Ascending aorta (tissue), 2 donors: ENCODE results near the gene USH1G. TPM values are rescaled to one million over a fixed set of nuclear protein-coding genes. Genes with fewer than 3 reads are reported as not detected.
"Not testable (repeated sequence)": the region's sequence is repeated elsewhere in the genome, so short reads cannot be mapped to it uniquely, and the experiment has no call there.

ENCODE experiments used
- DNase-seq, 2 donors: peaks; one replicate each; pipeline ENCODE4 v3.0.0-alpha.2; 2019; ENCODE audit warnings: low spot score in 2 of 2
- H3K27ac ChIP-seq, 2 donors: fragments of 200-600 bp; sonication (generic); one replicate each; pipeline ENCODE4 v1.5.1; 2016 to 2017; ENCODE audit warnings: mild to moderate bottlenecking in 1 of 2
- H3K27me3 ChIP-seq: fragments of 200-600 bp; sonication (generic); one replicate; pipeline ENCODE4 v1.5.1; 2017
- H3K36me3 ChIP-seq, 2 donors: fragments of 200-600 bp; sonication (generic); one replicate each; pipeline ENCODE4 v1.5.1; 2016
- H3K4me1 ChIP-seq, 2 donors: fragments of 200-600 bp; sonication (generic); one replicate each; pipeline ENCODE4 v1.5.1; 2016 to 2017; ENCODE audit warnings: mild to moderate bottlenecking in 1 of 2
- H3K4me3 ChIP-seq, 2 donors: fragments of 200-600 bp; sonication (generic); one replicate each; pipeline ENCODE4 v1.5.1; 2016 to 2017; ENCODE audit warnings: mild to moderate bottlenecking in 1 of 2
- H3K9me3 ChIP-seq, 2 donors: fragments of 200-600 bp; sonication (generic); one replicate each; pipeline ENCODE4 v1.5.1; 2016
- intact Hi-C: fragments of 100-400 bp; cut with DNase I; formaldehyde crosslinking; loops from one replicate; pipeline ENCODE4 v1.15.1; 2023
- total RNA-seq: library from RNA; depleted of rRNA; stranded (reverse); fragments of >200 nt; gene quantifications from one replicate; pipeline ENCODE4 v1.1.0, GENCODE V29; 2016
- TF ChIP-seq, protein P1 (sequence below), 3 experiments: fragments of 200-600 bp in 2 of 3; fragments of 450-650 bp in 1 of 3; sonication (generic) in 2 of 3; IDR thresholded peaks; one replicate each; pipeline ENCODE4 v1.5.1; 2016 to 2019; ENCODE audit warnings: antibody characterized with exemption in 3 of 3, mild to moderate bottlenecking in 1 of 3, moderate library complexity in 1 of 3

The USH1G gene
- total RNA-seq: not detected

DNA sequence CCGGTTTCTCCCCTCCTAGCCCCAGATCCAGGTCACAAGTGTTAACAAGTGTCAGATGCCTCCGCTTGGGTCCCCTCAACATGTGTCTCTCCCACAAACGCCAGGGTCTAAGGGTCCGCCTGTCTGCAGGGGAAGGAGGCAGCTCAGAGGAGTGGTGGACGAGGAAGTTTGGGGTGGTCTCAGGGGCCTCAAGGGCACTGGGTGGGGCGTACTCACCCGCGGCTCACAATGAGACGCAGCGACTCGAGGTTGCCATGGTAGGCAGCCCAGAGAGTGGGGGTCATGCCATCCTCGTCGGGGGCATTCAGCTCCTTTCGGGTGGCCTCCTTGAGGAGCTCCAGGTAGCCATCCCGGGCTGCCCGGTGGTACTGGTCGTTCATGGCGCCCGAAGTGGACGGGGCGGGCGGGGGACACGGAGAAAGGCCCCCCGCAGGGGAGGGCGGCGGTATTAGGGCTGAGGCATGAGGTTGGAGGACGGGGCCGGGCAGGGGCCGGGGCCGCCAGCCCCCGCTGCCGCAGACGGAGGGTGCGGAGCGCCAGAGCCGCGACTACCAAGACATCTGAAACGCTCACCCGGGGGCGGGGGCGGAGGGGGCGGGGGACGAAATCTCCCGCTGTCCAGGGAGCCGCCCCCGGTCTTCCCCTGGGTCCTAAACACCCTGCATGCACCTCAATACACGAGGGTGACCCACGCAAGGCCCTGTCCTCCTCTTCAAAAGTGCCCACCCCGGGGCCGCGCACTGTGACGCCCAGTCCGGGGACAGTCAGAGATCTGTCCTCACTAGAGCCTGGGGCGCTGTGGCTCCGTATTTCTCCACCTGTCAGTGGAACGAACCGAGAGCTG, at the start of gene USH1G:
Gene USH1G, minus strand, starts transcription at position 562 of the 844 bp plus-strand sequence. Its CDS starts 182 bp downstream, at position 380.
- H3K36me3 ChIP-seq: no peaks in the 10 kb centered on the region
- H3K27ac ChIP-seq: no peak within 1 kb of the TSS
- H3K9me3 ChIP-seq: no peaks in the 10 kb centered on the region
- H3K4me3 ChIP-seq: peak within 1 kb of the TSS; percentile 41 to 55
- DNase-seq: no peak
- TF ChIP-seq, protein P1, sequence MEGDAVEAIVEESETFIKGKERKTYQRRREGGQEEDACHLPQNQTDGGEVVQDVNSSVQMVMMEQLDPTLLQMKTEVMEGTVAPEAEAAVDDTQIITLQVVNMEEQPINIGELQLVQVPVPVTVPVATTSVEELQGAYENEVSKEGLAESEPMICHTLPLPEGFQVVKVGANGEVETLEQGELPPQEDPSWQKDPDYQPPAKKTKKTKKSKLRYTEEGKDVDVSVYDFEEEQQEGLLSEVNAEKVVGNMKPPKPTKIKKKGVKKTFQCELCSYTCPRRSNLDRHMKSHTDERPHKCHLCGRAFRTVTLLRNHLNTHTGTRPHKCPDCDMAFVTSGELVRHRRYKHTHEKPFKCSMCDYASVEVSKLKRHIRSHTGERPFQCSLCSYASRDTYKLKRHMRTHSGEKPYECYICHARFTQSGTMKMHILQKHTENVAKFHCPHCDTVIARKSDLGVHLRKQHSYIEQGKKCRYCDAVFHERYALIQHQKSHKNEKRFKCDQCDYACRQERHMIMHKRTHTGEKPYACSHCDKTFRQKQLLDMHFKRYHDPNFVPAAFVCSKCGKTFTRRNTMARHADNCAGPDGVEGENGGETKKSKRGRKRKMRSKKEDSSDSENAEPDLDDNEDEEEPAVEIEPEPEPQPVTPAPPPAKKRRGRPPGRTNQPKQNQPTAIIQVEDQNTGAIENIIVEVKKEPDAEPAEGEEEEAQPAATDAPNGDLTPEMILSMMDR (IDR thresholded peaks at IDR 0.05): no peak
- H3K4me1 ChIP-seq: peaks cover 10 to 11% of the 10 kb centered on the region in 2 donors
- peaks cover 31% of the 10 kb centered on the region for H3K27me3 ChIP-seq
- intact Hi-C loops: no loop called here

DNA sequence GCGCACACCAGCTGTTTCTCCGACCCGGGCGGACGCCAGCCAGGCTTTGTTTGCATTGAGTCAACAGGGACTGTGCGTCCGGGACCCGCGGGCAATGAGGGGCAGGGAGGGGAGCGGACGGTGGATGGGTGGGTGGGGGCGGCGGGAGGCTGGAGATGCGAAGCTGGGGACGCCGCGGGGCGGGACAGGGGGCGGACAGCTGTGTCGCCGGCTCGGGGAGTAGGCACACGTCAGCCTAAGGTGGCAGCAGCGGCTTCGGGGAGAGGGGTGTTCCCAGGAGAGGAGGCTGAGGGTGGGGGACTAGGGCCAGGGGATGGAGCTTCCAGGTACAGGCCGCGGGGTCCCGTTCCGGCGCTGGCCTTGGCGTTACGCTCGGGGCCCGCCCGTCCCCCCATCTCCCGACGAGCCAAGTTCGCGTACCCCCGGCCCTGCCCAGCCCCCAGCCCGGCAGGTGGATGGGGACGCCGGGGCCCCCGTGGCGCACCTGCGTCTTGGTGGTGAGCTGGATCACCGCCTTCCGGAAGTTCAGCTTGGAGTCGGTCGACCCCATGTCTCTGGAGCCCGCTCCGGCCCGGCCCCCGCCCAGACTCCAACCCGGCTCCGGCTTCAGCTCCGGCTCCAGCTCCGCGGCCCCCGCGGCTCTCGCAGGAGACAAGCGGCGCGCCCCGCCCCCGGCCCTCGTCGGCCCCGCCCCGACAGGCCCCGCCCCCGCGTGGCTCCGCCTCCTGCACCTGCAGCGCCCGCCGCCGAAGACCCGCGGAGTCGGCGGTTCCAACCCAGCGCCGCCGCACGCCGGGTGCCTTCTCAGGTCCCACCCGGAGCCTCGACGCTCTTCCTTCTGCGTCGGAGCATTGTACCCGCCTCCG, 49.3 kb upstream of the USH1G start, which contains the start of gene HID1:
Gene HID1, minus strand, starts transcription at position 653 of the 866 bp plus-strand sequence. Its CDS starts 103 bp downstream, at position 550.
- H3K27ac ChIP-seq: no peak within 1 kb of the TSS
- no peaks in the 10 kb centered on the region for H3K27me3 ChIP-seq
- H3K4me3 ChIP-seq: peak within 1 kb of the TSS; percentile 70 to 74
- no peaks in the 10 kb centered on the region for H3K36me3 ChIP-seq
- H3K4me1 ChIP-seq: peaks cover 4 to 10% of the 10 kb centered on the region in 2 donors
- TF ChIP-seq, protein P1 (IDR thresholded peaks at IDR 0.05): no peak
- DNase-seq: peak in 1 of 2 donors; percentile 79
- intact Hi-C loops: no loop called here
- H3K9me3 ChIP-seq: no peaks in the 10 kb centered on the region

DNA sequence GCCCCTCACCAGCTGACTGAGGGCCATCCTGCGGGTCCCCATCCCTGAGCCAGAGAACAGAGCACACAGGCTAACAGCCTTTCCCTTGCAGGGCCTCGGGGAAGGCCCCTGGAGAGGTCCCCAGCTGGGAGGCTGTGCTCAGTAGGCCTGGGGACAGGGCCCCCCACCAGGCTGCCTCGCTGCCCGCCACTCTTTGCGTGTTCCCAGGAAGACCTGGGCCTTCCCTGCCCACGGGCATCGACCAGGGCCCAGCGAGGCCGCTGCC, 48.7 kb upstream of the USH1G start:
- Histone ChIP-seq H3K27me3 (no peaks in the 10 kb centered on the region), H3K27ac (no peak overlapping the region), H3K4me3 (peak overlapping the region; percentile 70 to 74), H3K36me3 (no peaks in the 10 kb centered on the region), H3K4me1 (peaks cover 4 to 10% of the 10 kb centered on the region in 2 donors), H3K9me3 (no peaks in the 10 kb centered on the region)
- DNase-seq: no peak
- TF ChIP-seq, protein P1 (IDR thresholded peaks at IDR 0.05): no peak
- intact Hi-C loops: no loop called here

DNA sequence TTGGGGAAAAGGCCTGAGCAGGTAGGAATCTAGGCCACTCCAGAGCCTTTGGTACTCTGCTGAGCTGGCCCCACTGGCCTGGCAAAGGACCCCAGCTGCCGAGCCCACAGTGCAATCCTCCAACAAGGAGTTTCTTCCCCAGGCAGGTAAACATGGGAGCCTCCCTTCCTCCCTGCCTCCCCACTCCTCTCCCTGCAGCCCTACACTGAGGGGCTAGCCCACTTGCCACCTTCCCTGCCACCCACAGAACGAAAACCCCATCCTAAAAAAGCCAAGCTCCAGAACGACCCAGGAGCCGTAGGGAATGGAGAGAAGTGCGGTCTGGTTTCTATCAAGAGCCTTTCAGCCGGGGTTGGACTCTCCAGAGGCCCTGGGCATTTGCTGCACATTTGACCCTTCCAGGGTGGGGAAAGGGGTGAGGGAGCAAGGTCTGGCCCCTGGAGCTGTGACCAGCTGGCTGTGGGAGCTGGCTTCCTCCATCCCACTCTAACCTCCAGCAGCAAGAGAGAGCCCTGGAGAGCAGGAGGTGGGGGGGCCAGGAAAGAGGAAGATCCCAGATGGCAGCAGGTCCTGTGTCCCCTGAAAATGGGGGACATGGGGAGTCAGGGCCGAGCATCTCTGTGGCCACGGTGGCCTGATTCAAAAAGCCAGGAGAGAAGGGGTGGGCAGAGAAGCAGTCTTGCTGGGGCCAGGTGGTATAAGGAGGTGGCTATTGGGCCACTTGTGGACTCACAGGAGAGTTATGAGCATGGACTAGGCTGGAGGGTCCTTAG, 48.2 kb upstream of the USH1G start:
- Histone ChIP-seq H3K27me3 (no peaks in the 10 kb centered on the region), H3K36me3 (no peaks in the 10 kb centered on the region), H3K4me1 (peaks cover 4 to 10% of the 10 kb centered on the region in 2 donors), H3K4me3 (peak overlapping the region; percentile 70 to 74), H3K9me3 (no peaks in the 10 kb centered on the region), H3K27ac (no peak overlapping the region)
- TF ChIP-seq, protein P1 (IDR thresholded peaks at IDR 0.05): no peak
- DNase-seq: no peak
- intact Hi-C loops: no loop called here

DNA sequence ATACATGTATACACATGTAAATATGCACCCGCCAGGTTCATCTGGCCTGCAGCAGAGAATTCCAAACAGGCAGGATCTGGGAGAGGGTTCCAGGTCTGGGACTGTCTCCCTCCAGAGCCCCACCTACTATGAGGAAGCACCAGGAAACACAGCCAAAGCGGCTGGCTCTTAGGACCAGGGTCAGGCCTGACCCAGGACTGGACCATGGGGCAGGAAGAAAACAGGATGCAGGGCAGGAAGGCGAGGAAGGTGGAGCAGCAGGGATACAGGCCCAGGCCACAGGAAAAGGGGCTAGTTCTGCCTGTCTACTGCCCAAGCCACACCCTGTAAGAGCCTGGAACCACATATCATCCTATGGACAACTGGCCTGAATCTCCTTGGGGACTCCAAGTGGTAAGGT, 47.3 kb upstream of the USH1G start:
- Histone ChIP-seq H3K9me3 (no peaks in the 10 kb centered on the region), H3K27me3 (no peaks in the 10 kb centered on the region), H3K36me3 (no peaks in the 10 kb centered on the region), H3K4me1 (peaks cover 4 to 10% of the 10 kb centered on the region in 2 donors), H3K4me3 (no peak overlapping the region), H3K27ac (no peak overlapping the region)
- intact Hi-C loops: no loop called here
- TF ChIP-seq, protein P1 (IDR thresholded peaks at IDR 0.05): no peak
- DNase-seq: no peak

DNA sequence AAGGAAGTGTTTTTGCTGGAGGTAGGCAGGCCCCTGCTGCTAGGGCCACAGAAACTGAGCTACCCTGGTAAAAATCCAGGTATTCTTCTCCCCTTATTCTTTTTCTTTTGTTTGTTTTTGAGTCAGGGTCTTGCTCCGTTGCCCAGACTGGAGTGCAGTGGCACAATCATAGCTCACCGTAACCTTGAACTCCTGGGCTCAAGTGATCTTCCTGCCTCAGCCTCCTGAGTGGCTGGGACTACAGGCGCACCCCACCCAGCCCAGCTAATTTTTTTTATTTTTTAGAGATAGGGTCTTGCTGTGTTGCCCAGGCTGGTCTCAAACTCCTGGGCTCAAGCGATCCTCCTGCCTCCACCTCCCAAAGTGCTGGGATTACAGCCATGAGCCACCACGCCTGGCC, 46.4 kb upstream of the USH1G start:
- H3K27ac ChIP-seq, intact Hi-C loops, H3K9me3 ChIP-seq, H3K27me3 ChIP-seq, H3K4me1 ChIP-seq, DNase-seq, H3K36me3 ChIP-seq, H3K4me3 ChIP-seq: not testable (repeated sequence)
